DND-41 (cell line): ENCODE results near the gene PSORS1C1.
"Not testable (repeated sequence)": the region's sequence is repeated elsewhere in the genome, so short reads cannot be mapped to it uniquely, and the experiment has no call there.

ENCODE experiments used
- EZH2 ChIP-seq: IDR thresholded peaks from 3 replicates; pipeline ENCODE4 v1.6.1; 2012; ENCODE audit warnings: borderline replicate concordance, low read depth, mild to moderate bottlenecking, moderate library complexity, low read length, inconsistent platforms; ENCODE audit not compliant: severe bottlenecking
- TF ChIP-seq, protein P1 (sequence below): IDR thresholded peaks from 2 replicates; pipeline ENCODE4 v1.5.1; 2012; ENCODE audit warnings: borderline replicate concordance, low read length, moderate library complexity, mild to moderate bottlenecking; ENCODE audit not compliant: poor library complexity, severe bottlenecking; ENCODE audit errors: extremely low read depth

DNA sequence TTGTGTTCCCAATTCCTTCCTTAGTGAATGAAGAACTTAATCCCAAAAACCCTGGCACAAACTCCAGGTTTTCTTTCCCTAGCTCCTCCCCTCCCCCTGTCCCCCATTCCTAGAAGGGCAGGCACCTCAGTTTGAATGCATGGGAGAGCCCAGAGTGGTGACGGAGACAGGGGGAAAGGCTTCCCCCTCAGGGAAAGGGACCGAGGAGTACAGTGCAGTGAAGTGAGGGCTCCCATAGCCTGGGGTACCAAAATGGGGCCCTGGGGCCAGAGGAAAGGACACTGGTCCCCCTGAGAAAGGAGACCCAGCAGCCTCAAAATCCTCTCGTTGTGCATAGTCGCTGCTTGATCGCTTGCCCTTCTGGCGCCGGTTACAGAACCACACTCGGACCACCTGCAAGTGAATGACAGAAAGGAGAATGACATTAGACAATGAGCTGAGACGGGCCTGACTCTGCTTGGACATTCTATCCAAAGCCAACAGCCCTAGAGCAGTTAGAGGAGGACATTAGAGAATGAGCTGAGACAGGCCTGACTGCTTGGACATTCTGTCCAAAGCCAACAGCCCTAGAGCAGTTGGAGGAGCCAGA is 50.0 kb downstream of the PSORS1C1 start:
- TF ChIP-seq, protein P1, sequence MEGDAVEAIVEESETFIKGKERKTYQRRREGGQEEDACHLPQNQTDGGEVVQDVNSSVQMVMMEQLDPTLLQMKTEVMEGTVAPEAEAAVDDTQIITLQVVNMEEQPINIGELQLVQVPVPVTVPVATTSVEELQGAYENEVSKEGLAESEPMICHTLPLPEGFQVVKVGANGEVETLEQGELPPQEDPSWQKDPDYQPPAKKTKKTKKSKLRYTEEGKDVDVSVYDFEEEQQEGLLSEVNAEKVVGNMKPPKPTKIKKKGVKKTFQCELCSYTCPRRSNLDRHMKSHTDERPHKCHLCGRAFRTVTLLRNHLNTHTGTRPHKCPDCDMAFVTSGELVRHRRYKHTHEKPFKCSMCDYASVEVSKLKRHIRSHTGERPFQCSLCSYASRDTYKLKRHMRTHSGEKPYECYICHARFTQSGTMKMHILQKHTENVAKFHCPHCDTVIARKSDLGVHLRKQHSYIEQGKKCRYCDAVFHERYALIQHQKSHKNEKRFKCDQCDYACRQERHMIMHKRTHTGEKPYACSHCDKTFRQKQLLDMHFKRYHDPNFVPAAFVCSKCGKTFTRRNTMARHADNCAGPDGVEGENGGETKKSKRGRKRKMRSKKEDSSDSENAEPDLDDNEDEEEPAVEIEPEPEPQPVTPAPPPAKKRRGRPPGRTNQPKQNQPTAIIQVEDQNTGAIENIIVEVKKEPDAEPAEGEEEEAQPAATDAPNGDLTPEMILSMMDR = not testable (repeated sequence)
- TF ChIP-seq EZH2 = not testable (repeated sequence)
